Measurements from ENCODE around the gene C22orf15. TPM values are rescaled to one million over a fixed set of nuclear protein-coding genes. Genes with fewer than 3 reads are reported as not detected.
"Not testable (repeated sequence)": the region's sequence is repeated elsewhere in the genome, so short reads cannot be mapped to it uniquely, and the experiment has no call there.

The C22orf15 gene
- total RNA-seq, 2 donors from 2014 or later, result 1.5 to 2.2 TPM

- no peaks in the 10 kb centered on the region for H3K9me3 Mint-ChIP-seq
- peaks cover 2% of the 10 kb centered on the region for H3K27me3 Mint-ChIP-seq (ENCODE audit: insufficient read depth)
- H3K36me3 Mint-ChIP-seq (ENCODE audit: low read depth), result no peaks in the 10 kb centered on the region
- H3K36me3 ChIP-seq (ENCODE audit: control insufficient read depth, insufficient read depth, low read length), result no peaks in the 10 kb centered on the region
- H3K9ac ChIP-seq (ENCODE audit: extremely low read depth, low read length, poor library complexity, severe bottlenecking), result no peak overlapping the region
- no peaks in the 10 kb centered on the region for H3K9me3 ChIP-seq (ENCODE audit: control insufficient read depth, low read length)
- H3K4me3 ChIP-seq (ENCODE audit: low read length), result no peak overlapping the region
- DNase-seq, result no peak
- H3K27me3 ChIP-seq (ENCODE audit: control insufficient read depth, insufficient read depth, low read length, poor library complexity, severe bottlenecking), result no peaks in the 10 kb centered on the region
- no peak overlapping the region for H3K4me3 Mint-ChIP-seq
- no peak overlapping the region for H3K27ac ChIP-seq (ENCODE audit: low read depth, low read length)
- no peak for TF ChIP-seq CTCF (conservative IDR thresholded peaks at IDR 0.05)
- WGBS, 2 experiments (ENCODE audit: insufficient coverage in 1 of 2, insufficient read length in 1 of 2), result 94 to 95% methylated on average over 2 of the region's 2 CpGs
- H3K27ac Mint-ChIP-seq, result no peak overlapping the region
- no peaks in the 10 kb centered on the region for H3K4me1 ChIP-seq (ENCODE audit: control insufficient read depth, insufficient read depth, low read length)
- no peaks in the 10 kb centered on the region for H3K4me1 Mint-ChIP-seq
Observed at GRCh38 chr22:23722724-23723123, 40.1 kb upstream of the C22orf15 start.

GRCh38 chr22:23728108-23728507 is 34.7 kb upstream of the C22orf15 start:
- not testable (repeated sequence) for H3K27ac ChIP-seq (ENCODE audit: low read depth, low read length); H3K27me3 Mint-ChIP-seq (ENCODE audit: insufficient read depth); H3K4me3 ChIP-seq (ENCODE audit: low read length); H3K27me3 ChIP-seq (ENCODE audit: control insufficient read depth, insufficient read depth, low read length, poor library complexity, severe bottlenecking); H3K4me1 Mint-ChIP-seq; H3K9me3 Mint-ChIP-seq; H3K4me1 ChIP-seq (ENCODE audit: control insufficient read depth, insufficient read depth, low read length); H3K9me3 ChIP-seq (ENCODE audit: control insufficient read depth, low read length); H3K27ac Mint-ChIP-seq; H3K36me3 ChIP-seq (ENCODE audit: control insufficient read depth, insufficient read depth, low read length); H3K4me3 Mint-ChIP-seq; DNase-seq; H3K9ac ChIP-seq (ENCODE audit: extremely low read depth, low read length, poor library complexity, severe bottlenecking); H3K36me3 Mint-ChIP-seq (ENCODE audit: low read depth)
- WGBS, 2 experiments (ENCODE audit: insufficient coverage in 1 of 2, insufficient read length in 1 of 2), result 86 to 96% methylated on average over 4 of the region's 4 CpGs

GRCh38 chr22:23737696-23738095 is 25.1 kb upstream of the C22orf15 start:
- Histone ChIP-seq H3K27me3 (ENCODE audit: control insufficient read depth, insufficient read depth, low read length, poor library complexity, severe bottlenecking) (no peaks in the 10 kb centered on the region), H3K27ac (ENCODE audit: low read depth, low read length) (no peak overlapping the region), H3K4me3 (ENCODE audit: low read length) (no peak overlapping the region), H3K9ac (ENCODE audit: extremely low read depth, low read length, poor library complexity, severe bottlenecking) (no peak overlapping the region), H3K4me1 (ENCODE audit: control insufficient read depth, insufficient read depth, low read length) (no peaks in the 10 kb centered on the region), H3K9me3 (ENCODE audit: control insufficient read depth, low read length) (no peaks in the 10 kb centered on the region), H3K36me3 (ENCODE audit: control insufficient read depth, insufficient read depth, low read length) (no peaks in the 10 kb centered on the region)
- Mint-ChIP-seq H3K9me3 (no peaks in the 10 kb centered on the region), H3K27ac (no peak overlapping the region), H3K4me3 (no peak overlapping the region), H3K27me3 (ENCODE audit: insufficient read depth) (no peaks in the 10 kb centered on the region), H3K4me1 (no peaks in the 10 kb centered on the region), H3K36me3 (ENCODE audit: low read depth) (peaks cover 6% of the 10 kb centered on the region)
- DNase-seq, result no peak
- no peak for TF ChIP-seq CTCF (conservative IDR thresholded peaks at IDR 0.05)

GRCh38 chr22:23742505-23743264 is 20.1 kb upstream of the C22orf15 start:
- H3K9me3 Mint-ChIP-seq, result peaks cover 17% of the 10 kb centered on the region
- Histone ChIP-seq H3K9me3 (ENCODE audit: control insufficient read depth, low read length) (no peaks in the 10 kb centered on the region), H3K27me3 (ENCODE audit: control insufficient read depth, insufficient read depth, low read length, poor library complexity, severe bottlenecking) (no peaks in the 10 kb centered on the region), H3K9ac (ENCODE audit: extremely low read depth, low read length, poor library complexity, severe bottlenecking) (no peak overlapping the region), H3K4me1 (ENCODE audit: control insufficient read depth, insufficient read depth, low read length) (no peaks in the 10 kb centered on the region), H3K27ac (ENCODE audit: low read depth, low read length) (no peak overlapping the region), H3K36me3 (ENCODE audit: control insufficient read depth, insufficient read depth, low read length) (peaks cover 20% of the 10 kb centered on the region), H3K4me3 (ENCODE audit: low read length) (no peak overlapping the region)
- H3K27ac Mint-ChIP-seq, result no peak overlapping the region
- H3K27me3 Mint-ChIP-seq (ENCODE audit: insufficient read depth), result no peaks in the 10 kb centered on the region
- no peak overlapping the region for H3K4me3 Mint-ChIP-seq
- 89 to 100% methylated on average over 4 to 7 of the region's 7 CpGs for WGBS, 2 experiments (ENCODE audit: insufficient coverage in 1 of 2, insufficient read length in 1 of 2)
- peaks cover 41% of the 10 kb centered on the region for H3K36me3 Mint-ChIP-seq (ENCODE audit: low read depth)
- DNase-seq, result no peak
- no peaks in the 10 kb centered on the region for H3K4me1 Mint-ChIP-seq
- no peak for TF ChIP-seq CTCF (conservative IDR thresholded peaks at IDR 0.05)
